HG02973 (cell line): Measurements from ENCODE around the gene DENND6B.

Source experiments
- ATAC-seq: cut with Tn5 transposase; IDR thresholded peaks from one replicate; pipeline ENCODE4 v1.9.1; 2021; ENCODE audit warnings: moderate library complexity; ENCODE audit not compliant: unreplicated experiment

The DENND6B gene

DNA sequence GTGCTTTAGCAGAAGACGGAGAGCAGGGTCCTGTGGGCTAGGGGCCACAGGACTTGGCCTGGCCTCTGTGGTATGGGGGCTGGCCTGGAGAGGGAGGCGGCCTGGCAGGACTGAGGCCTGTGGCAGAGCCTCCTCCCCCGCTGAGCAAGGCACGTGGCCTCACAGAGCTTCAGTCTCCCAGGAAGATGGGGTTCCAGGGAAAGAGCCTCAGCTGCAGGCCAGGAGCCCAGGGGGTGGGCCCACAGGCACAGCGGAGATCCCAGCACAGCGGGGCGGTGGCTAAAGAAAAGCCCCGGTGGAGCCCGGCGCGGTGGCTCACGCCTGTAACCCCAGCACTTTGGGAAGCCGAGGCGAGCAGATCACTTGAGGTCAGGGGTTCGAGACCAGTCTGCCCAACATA is 67.5 kb downstream of the DENND6B start:
- ATAC-seq = no peak
